Stimulated activated CD4-positive, alpha-beta T cell treated with anti-CD3 and anti-CD28 coated beads, Interleukin-4, amount 100 ng/mL, for 24 hours (primary cell): ENCODE measurements around the gene GHRH.

Experiments used
- DNase-seq: peaks from one replicate; pipeline ENCODE4 v3.0.0-alpha.2; 2020

Gene GHRH

GRCh38 chr20:37235065-37235464 lies 26.5 kb downstream of the GHRH start:
- DNase-seq = no peak

GRCh38 chr20:37234254-37234581 lies 27.4 kb downstream of the GHRH start:
- DNase-seq = no peak

GRCh38 chr20:37233548-37234253 lies 27.9 kb downstream of the GHRH start:
- no peak for DNase-seq

GRCh38 chr20:37231947-37232630 lies 29.5 kb downstream of the GHRH start:
- DNase-seq = no peak

DNA sequence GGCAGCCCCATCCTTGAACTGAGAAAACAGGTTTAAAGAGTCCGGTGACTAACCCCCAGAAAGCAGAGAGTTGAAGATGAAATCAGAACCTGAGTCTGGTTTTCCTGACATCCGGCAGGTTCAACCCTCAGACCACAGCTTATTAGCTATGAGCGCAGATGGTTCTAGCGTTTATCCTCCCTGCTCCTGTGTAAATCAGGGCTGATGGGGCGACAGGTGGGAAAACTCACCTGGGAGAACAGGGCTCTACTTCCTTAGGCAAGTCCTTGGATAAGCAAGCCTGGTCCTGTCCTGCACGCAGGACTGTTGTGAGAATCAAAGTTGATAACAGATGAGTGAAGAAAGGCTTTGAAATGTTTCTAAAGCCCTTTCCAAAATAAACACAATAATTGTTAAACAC lies 31.4 kb downstream of the GHRH start:
- DNase-seq = no peak

DNA sequence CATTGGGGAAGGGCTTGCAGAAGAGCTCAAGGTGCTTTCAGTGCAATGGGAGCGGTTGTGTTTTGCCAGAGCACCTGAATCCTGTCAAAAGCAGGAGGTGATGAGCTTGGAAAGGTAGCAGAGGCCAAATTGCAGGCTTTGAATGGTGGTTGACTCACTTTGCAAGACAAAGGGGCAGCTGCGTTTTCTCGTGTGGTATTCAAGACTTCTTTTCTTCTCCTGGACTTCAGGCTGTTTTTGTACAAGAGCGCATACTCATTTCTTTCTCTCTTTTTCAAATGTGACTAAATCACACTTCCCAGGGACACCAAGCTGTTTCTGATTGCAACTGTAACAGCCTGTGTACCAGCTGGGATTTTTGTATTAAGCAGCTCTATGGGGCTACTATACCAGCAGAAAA lies 32.3 kb downstream of the GHRH start:
- no peak for DNase-seq

GRCh38 chr20:37228656-37229055 lies 33.0 kb downstream of the GHRH start:
- no peak for DNase-seq

DNA sequence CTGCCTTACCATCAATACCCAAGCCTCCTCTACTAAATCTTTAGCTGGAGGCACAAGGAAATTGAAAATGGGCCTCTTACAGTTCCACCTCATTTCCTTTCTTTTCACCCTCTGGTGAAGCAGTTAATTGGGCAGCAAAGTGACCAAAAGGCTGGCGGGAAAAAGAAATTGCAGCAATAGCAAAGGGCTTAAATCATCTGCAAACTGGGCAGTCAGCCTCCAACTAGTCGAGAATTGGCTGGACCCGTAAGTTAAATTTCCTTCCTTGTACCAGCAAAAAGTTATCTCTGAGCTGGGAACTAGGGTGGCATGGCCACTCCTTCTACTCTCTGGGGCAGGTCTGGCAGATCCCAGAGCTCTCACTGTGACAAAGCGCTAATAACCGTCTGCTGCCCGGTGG lies 33.5 kb downstream of the GHRH start:
- no peak for DNase-seq

- DNase-seq = no peak
These were observed 34.7 kb downstream of the GHRH start for GRCh38 chr20:37226889-37227288.

- DNase-seq = no peak
These were observed 36.5 kb downstream of the GHRH start for GRCh38 chr20:37225146-37225545.

GRCh38 chr20:37223053-37223452 lies 38.6 kb downstream of the GHRH start:
- no peak for DNase-seq

- no peak for DNase-seq
These were observed 39.5 kb downstream of the GHRH start for GRCh38 chr20:37222086-37222485.

- no peak for DNase-seq
These were observed 40.9 kb downstream of the GHRH start for GRCh38 chr20:37220731-37221130.

DNA sequence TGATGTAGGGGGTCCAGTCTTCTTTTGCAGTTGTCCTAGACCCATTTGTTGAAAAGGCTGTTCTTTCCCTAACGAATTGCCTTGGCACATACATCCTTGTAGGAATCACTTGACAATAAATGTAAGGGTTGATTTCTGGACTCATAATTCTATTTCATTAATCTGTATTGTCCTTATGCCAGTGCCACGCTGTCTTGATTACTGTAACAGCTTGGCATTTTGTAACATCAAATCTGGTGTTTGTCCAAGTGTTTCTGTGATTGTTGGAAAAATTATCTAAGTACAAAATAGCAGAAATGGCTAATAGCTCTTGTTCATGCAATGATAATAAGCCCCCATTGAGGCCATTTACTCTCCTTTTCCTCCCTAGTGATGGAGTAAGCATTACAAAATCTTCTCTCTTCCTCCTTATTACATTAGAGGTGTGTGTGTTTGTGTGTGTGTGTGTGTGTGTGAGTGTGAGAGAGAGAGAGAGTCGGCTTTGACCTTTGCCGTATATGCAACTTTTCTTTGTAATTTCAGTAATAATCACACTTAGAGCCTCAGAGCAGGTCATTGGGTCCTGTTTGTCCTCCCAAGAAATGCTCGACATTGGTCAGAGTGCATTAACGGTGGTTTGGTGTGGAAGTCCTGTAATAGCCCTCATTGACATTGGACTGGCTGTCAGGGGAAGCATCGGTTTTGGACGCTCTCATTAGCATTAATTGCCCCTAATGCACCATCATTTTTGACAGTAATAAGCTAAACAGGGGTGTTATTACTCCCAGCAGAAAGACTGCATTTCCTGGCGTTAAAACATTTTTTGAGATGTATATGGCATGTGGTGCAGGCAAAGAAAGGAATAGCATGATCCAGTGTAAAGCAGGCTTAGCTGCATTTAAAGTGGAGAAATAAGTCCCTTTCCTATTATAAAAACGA lies 41.6 kb downstream of the GHRH start:
- DNase-seq = no peak

DNA sequence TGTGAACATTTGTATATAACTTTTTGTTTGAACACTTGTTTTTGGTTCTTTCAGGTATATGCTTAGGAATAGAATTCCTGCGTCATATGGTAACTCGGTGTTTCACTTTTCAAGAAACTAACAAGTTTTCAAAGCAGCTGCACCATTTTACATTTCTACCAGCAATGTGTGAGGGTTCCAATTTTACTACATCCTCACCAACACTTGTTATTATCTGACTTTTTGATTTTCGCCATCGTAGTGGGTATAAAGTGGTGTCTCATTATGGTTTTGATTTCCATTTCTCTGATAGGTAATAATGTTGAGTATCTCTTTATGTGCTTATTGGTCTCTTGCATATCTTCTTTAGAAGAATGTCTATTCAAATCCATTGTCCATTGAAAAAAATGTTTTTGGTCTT lies 42.6 kb downstream of the GHRH start:
- DNase-seq = no peak

DNA sequence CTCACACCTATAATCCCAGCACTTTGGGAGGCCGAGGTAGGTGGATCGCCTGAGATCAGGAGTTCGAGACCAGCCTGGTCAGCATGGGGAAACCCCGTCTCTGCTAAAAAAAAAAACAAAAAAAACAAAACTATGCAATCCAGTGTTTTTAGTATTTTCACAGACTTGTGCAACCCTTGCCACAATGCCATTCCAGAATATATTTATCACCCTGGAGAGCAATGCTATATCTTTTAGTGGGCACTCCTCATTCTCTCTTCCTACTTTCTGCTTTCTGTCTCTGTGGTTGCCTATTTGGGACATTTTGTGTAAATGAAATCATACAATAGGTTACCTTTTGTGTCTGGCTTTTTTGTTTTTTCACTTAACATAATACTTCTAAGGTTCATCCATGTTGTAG lies 43.2 kb downstream of the GHRH start:
- DNase-seq = no peak

DNA sequence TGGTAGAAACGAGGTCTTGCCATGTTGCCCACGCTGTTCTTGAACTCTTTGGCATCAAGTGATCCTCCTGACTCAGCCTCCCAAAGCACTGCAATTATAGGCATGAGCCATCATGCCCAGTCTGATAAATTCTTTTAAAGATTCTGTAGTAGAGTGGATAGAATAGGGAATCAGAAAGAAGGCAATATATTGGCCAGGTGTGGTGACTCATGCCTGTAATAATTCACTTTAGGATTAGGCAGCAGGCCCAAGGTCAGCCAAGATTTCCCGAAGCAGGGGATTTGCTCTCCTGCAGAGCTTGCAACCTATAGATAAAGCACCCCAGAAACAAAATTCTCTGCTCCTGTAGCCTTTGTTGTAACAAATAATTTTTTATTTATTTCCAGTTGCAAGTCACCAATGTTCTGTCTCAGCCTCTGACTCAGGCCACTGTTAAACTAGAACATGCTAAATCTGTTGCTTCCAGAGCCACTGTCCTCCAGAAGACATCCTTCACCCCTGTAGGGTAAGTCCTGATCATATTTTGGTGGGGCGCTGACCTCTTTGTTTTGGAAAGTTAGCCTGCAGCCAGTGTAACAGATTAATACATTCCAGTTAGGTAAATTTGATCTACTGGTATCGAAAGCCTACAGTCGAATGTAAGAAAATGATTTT lies 51.8 kb downstream of the GHRH start:
- no peak for DNase-seq

GRCh38 chr20:37209193-37209592 lies 52.4 kb downstream of the GHRH start:
- DNase-seq = no peak

DNA sequence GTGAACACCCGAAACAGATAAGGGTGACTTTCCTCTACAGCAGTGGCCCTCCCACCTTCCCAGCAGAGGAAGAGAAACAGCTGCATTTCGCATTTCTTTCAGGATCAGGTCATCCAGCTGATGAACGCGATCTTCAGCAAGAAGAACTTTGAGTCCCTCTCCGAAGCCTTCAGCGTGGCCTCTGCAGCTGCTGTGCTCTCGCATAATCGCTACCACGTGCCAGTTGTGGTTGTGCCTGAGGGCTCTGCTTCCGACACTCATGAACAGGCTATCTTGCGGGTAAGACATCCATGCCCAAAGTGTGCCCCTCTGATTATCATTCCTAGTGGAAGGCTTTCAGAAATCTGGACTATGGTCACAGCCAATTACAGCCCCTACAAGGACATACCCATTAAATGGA lies 54.4 kb downstream of the GHRH start:
- DNase-seq = no peak

- DNase-seq = no peak
These were observed 55.8 kb downstream of the GHRH start for GRCh38 chr20:37205794-37206193.

DNA sequence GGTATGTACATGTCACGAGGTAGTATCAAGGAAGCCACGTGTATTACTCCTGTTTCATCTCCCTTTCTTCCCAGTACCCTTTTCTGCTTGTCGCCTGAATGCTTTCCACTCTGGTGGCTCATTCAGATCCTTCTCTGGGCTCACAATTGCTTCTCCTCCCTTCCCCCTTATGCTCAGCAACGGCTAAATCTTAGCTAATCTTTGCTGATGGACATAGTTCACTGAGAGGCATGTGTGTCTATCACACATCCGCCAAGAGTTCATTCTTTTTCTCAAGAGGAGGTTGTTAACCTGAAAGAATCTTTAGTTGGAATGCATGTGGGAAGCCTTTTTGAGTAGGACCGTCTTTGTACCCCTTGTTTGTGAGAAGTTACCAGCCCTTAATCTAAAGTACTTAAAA lies 56.5 kb downstream of the GHRH start:
- no peak for DNase-seq

DNA sequence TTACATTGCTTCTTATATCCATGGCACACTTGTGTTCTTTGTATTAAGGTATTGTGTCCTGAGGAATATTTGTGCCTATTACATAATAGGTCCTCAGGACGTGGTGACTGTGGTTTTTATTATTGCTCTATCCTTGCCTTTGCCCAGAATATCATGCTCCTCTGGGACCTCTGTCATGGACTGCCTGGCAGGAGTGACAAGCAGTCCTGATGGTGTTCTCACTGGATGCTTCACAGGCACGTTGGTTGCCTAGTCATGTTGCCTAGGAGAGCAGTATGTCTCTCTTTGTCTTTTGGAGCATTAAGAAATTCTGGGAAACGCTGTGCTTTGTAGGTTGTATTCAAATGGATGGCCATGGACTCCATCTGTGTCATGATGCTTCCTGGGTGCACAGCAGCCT lies 57.6 kb downstream of the GHRH start:
- DNase-seq = no peak

DNA sequence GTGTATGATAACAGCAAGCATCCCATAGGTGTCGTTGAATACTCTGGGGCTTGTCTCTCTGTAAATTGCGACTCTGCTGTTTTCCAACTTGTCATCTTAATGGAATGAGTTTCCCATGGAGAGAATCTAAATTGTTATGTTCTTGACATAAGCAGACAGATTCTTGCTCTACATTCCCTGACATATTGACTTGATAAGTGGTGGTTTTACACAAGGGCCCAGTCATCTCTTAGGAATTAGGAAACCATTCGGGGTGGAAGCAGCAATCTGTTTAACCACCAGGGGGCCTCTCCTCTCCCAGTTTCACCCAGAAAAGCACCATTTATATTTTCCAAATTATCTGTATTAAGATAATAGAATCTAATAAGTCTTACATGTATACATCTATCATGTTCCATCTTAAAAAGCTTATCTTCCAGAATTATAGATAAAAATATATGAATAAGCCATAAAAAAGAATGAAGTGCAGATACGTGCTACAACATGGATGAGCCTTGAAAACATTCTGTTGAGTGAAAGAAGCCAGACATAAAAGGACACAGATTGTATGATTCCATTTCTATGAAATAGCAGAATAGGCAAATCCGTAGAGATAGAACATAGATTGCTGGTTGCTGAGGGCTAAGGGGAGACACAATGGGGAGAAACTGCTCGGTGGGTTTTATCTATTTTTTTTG lies 59.2 kb downstream of the GHRH start:
- DNase-seq = peak; percentile 20
